ENCODE data around the gene TRAF7.

The TRAF7 gene

GRCh38 chr16:2167068-2167638 lies 11.6 kb downstream of the TRAF7 start:
- no peak for DNase-seq

GRCh38 chr16:2170080-2170479 lies 14.5 kb downstream of the TRAF7 start:
- DNase-seq: no peak

GRCh38 chr16:2170587-2171435 lies 15.2 kb downstream of the TRAF7 start:
- no peak for DNase-seq

GRCh38 chr16:2171601-2172178 lies 16.1 kb downstream of the TRAF7 start:
- no peak for DNase-seq

GRCh38 chr16:2172688-2173335 lies 17.2 kb downstream of the TRAF7 start:
- DNase-seq: no peak

- DNase-seq: no peak
Measured at GRCh38 chr16:2173366-2173765, 17.8 kb downstream of the TRAF7 start.

GRCh38 chr16:2173916-2174315 lies 18.3 kb downstream of the TRAF7 start:
- no peak for DNase-seq

GRCh38 chr16:2174396-2175131 lies 19.0 kb downstream of the TRAF7 start:
- no peak for DNase-seq

GRCh38 chr16:2175454-2175853 lies 19.9 kb downstream of the TRAF7 start:
- DNase-seq: no peak

GRCh38 chr16:2176047-2176446 lies 20.5 kb downstream of the TRAF7 start:
- DNase-seq: no peak

- no peak for DNase-seq
Measured at GRCh38 chr16:2177101-2177500, 21.5 kb downstream of the TRAF7 start.

GRCh38 chr16:2177561-2177960 lies 22.0 kb downstream of the TRAF7 start:
- no peak for DNase-seq

- no peak for DNase-seq
Measured at GRCh38 chr16:2178321-2179106, 22.9 kb downstream of the TRAF7 start.

GRCh38 chr16:2179107-2179501 lies 23.5 kb downstream of the TRAF7 start:
- DNase-seq: no peak

GRCh38 chr16:2179576-2179975 lies 24.0 kb downstream of the TRAF7 start:
- DNase-seq: no peak

GRCh38 chr16:2180461-2180860 lies 24.9 kb downstream of the TRAF7 start:
- DNase-seq: no peak

- DNase-seq: no peak
Measured at GRCh38 chr16:2180962-2181923, 25.7 kb downstream of the TRAF7 start.

- DNase-seq: no peak
Measured at GRCh38 chr16:2181952-2182351, 26.4 kb downstream of the TRAF7 start.

- DNase-seq: no peak
Measured at GRCh38 chr16:2183671-2184070, 28.1 kb downstream of the TRAF7 start.

GRCh38 chr16:2184346-2184745 lies 28.8 kb downstream of the TRAF7 start:
- DNase-seq: no peak

- no peak for DNase-seq
Measured at GRCh38 chr16:2184962-2185361, 29.4 kb downstream of the TRAF7 start.

All from HCEC 1CT (cell line).